Measurements from ENCODE around the gene MORC4.

Gene MORC4

GRCh38 chrX:106903856-106904528 is 96.0 kb downstream of the MORC4 start:
- DNase-seq = no peak

GRCh38 chrX:106903291-106903824 is 96.7 kb downstream of the MORC4 start, which contains the start of gene RIPPLY1:
Gene RIPPLY1, minus strand, starts transcription at chrX:106903341. Its CDS starts 54 bp downstream, at chrX:106903287.
- DNase-seq = no peak

- DNase-seq = no peak
These were observed 97.3 kb downstream of the MORC4 start for GRCh38 chrX:106902684-106903083.

GRCh38 chrX:106901781-106902219 is 98.2 kb downstream of the MORC4 start:
- DNase-seq = no peak

GRCh38 chrX:106901341-106901740 is 98.7 kb downstream of the MORC4 start:
- no peak for DNase-seq

- DNase-seq = no peak
These were observed 100.2 kb downstream of the MORC4 start for GRCh38 chrX:106899841-106900240.

- DNase-seq = no peak
These were observed 100.7 kb downstream of the MORC4 start for GRCh38 chrX:106899276-106899675.

GRCh38 chrX:106898462-106898861 is 101.5 kb downstream of the MORC4 start:
- no peak for DNase-seq

GRCh38 chrX:106897259-106897658 is 102.8 kb downstream of the MORC4 start:
- DNase-seq = no peak

GRCh38 chrX:106894978-106895452 is 105.0 kb downstream of the MORC4 start:
- DNase-seq = no peak

- DNase-seq = peak in 3 of 4 experiments; percentile 0 to 11 (median 3)
These were observed 105.6 kb downstream of the MORC4 start for GRCh38 chrX:106894392-106894909.

GRCh38 chrX:106891762-106892460 is 108.1 kb downstream of the MORC4 start:
- no peak for DNase-seq
